Erythroblast (primary cell): Measurements from ENCODE around the gene DZANK1.
"Not testable (repeated sequence)": the region's sequence is repeated elsewhere in the genome, so short reads cannot be mapped to it uniquely, and the experiment has no call there.

Experiments
- DNase-seq, 2 experiments: peaks; one replicate each; lab custom pipeline; 2025; lab: John Stamatoyannopoulos, UW
- GATA1 ChIP-seq: IDR thresholded peaks from 2 replicates; pipeline ENCODE4 v1.6.1; 2011; ENCODE audit warnings: low read depth, mild to moderate bottlenecking, control low read depth, low read length, moderate library complexity
- POLR2A ChIP-seq: IDR thresholded peaks from 2 replicates; pipeline ENCODE4 v1.6.1; 2011; ENCODE audit warnings: mild to moderate bottlenecking, low read length

Gene DZANK1

DNA sequence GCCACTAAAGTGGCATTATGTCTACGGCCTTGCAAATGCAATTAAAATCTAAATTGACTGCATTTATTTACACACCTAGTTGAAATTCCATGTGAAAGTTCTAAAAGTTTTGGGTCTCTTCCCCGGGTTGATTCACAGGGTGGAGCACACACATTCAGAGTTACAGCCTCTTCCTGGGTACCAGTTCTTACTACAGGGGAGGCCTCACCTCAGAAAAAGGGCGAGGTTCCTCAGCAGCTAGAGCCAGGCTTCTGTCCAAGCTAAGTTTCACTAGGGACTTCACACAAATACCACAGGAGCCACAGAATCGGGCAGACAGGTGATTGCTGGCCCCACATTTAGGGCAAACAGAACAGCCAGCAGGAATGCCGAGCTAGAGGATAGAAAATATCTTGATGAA is 52.7 kb downstream of the DZANK1 start:
- no peak for DNase-seq
- TF ChIP-seq POLR2A, result no peak
- no peak for TF ChIP-seq GATA1

DNA sequence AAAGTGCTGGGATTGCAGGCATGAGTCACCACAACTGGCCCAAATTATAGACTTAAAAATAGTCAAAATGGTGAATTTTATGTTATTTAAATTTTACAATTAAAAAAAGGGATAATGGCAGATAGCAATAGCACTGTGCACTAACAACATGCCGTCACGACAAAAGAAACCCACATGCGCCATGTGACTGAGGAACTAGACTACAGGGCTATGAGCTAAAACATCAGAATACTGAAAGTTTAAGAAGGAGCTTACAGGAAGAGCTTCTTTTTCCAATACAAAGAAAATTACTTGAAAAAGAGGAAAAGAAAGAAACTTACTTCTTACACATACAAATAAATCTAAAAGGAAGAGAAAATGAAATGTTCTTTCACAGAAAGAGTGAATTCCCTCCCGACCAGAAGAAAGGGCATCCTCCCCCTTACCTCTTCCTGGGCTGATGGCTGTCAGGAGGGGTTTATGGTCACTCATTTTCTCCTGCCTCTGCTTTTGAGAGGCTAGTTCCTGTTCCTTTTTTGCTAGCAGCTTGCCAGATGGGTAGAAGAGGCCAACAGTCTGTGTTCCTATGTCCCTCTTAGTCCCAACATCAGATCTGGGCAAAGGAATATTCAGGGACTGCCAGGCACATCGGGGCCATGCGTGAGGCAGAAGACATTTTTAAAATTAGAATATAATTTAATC is 54.5 kb downstream of the DZANK1 start:
- TF ChIP-seq POLR2A, result no peak
- TF ChIP-seq GATA1, result no peak
- DNase-seq, result no peak

DNA sequence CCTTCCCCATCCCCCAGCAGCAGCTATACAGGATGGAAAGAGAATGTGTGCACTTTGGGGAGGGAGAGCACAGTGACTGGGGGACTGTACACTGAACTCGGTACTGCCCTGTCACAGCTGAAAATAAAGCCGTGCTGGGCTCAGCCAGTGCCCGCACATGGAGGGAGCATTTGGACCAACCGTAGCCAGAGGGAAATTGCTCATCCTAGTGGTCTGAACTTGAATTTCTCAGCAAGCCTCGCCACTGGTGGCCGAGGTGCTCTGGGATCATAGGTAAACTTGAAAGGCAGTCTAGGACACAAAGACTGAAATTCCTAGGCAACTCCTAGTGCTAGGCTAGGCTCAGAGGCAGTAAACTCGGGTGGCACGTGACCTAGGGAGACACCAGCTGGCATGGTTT is 61.0 kb downstream of the DZANK1 start:
- DNase-seq, result no peak
- TF ChIP-seq GATA1 (no peak), POLR2A (no peak)

GRCh38 chr20:18404172-18404571 is 62.7 kb downstream of the DZANK1 start:
- no peak for TF ChIP-seq GATA1
- no peak for TF ChIP-seq POLR2A
- no peak for DNase-seq

- DNase-seq, result no peak
- TF ChIP-seq GATA1 (no peak), POLR2A (no peak)
Measured at GRCh38 chr20:18403269-18403668, 63.6 kb downstream of the DZANK1 start.

DNA sequence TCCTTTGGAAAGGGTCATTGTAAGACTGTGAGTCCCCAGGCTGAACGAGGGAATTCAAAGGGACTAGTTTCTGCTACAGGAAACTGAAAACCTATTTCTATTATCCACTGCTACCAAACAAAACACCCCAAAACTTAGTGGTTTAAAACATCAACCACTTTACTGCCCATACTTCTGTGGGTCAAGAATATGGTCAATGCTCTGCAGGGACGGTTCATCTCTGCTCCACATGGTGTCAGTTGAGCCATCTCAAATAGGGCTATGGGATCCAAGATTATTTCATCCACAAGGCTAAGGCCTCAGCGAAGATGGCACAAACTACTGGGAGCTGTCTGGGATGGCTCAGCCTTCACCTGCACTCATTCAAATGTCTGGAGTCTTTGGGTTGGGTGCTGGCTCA is 65.5 kb downstream of the DZANK1 start:
- TF ChIP-seq POLR2A (no peak), GATA1 (no peak)
- DNase-seq, result no peak

GRCh38 chr20:18400460-18400859 is 66.4 kb downstream of the DZANK1 start:
- TF ChIP-seq GATA1, result no peak
- no peak for DNase-seq

GRCh38 chr20:18398713-18399112 is 68.1 kb downstream of the DZANK1 start:
- not testable (repeated sequence) for DNase-seq

DNA sequence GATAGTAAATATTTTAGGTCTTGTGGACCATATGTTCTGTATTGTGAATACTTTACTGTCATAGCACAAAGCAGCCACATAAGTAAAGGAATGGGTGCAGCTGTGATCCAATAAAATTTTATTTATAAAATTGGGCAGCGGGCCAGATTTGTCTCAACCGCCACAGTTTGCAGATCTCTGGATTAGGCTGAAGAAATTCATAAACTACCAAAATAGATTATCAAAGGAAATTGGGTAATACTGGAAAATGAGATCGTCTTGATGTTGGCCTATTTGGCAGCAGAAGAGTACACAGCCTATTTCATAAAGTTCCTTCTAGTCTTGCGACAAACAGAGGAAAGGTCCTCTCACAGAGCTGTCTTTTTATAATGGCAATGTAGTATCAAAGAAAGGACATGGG is 69.8 kb downstream of the DZANK1 start:
- DNase-seq, result no peak
- TF ChIP-seq POLR2A (no peak), GATA1 (no peak)

DNA sequence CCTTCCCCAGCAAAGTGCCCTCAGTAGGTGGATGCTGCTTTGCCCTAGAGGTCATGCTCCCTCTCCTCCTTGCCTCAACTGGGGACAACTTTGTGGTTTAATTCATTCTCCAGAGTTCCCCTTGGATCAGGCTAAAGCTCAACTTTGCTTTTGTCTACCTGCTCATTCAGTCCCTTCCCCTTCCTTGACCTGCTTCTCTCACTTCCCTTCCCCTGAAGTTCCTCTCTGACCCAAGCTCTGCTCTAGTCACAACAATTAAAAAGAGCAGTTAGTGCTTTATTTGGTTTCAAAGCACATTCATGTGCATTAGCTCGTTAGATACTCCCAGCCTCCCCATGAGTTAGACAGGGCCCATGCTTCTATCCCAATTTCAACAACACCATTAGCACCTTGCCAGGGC is 71.3 kb downstream of the DZANK1 start:
- no peak for TF ChIP-seq POLR2A
- no peak for TF ChIP-seq GATA1
- no peak for DNase-seq

DNA sequence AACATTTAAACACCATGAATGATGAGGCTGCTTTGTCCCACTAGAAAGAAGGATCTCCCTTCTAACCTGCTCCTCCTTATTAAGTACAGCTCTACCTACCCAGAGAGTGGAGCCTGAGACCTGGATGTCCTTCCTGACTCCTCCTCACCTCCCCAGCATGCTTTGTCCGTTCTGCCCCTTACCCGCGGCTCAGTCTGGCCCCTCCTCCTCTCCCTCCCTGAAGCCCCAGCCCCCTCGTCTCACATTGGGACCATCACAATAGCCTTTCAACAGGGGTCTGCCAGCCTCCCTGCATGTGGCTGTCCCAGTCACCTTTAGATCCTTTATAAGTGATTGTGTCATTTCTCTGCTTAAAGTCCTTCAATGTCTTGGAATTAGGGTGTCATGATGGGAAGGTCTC is 72.5 kb downstream of the DZANK1 start:
- DNase-seq, result no peak
- TF ChIP-seq GATA1 (no peak), POLR2A (no peak)

DNA sequence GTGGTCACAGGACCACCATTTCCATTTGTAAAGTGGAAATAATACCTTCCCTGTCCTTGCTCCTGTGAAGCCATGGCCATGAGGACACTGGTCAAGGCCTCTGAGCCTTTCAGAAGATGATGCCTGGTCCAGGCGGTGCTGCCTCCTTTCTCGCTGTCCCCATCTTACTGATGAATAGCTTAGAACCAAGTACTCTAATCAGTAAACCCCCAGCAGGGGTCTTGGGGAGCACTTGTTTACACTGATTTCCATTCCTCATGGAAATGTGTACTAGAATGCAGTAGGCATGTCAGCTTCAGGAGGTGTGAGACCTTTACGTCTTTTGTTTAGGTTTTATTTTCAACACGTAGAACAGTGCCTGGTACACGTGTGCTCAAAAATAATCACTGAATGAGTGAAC is 75.1 kb downstream of the DZANK1 start:
- DNase-seq, result no peak
- no peak for TF ChIP-seq GATA1
- no peak for TF ChIP-seq POLR2A

DNA sequence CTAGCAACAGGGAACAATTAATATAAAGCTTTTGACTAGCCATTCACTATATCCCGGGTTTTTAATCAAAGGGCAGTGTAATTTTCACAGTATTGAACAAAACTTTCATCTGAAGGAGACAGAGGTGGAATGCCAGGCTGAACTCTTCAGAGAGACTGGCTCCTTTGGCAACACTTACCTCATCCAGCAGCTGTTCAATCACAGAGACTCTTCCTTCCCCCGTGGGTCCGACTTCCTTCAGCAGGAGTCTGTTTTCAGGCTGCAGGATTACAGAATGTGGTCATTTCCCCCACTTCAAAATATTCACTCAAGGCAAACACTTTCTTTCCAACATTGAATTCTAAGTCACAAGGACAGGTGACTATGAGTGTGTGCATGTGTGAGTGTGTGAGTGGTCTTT is 76.6 kb downstream of the DZANK1 start:
- TF ChIP-seq POLR2A (no peak), GATA1 (no peak)
- no peak for DNase-seq

- DNase-seq, result no peak
- TF ChIP-seq GATA1, result no peak
Measured at GRCh38 chr20:18388860-18389259, 78.0 kb downstream of the DZANK1 start.

DNA sequence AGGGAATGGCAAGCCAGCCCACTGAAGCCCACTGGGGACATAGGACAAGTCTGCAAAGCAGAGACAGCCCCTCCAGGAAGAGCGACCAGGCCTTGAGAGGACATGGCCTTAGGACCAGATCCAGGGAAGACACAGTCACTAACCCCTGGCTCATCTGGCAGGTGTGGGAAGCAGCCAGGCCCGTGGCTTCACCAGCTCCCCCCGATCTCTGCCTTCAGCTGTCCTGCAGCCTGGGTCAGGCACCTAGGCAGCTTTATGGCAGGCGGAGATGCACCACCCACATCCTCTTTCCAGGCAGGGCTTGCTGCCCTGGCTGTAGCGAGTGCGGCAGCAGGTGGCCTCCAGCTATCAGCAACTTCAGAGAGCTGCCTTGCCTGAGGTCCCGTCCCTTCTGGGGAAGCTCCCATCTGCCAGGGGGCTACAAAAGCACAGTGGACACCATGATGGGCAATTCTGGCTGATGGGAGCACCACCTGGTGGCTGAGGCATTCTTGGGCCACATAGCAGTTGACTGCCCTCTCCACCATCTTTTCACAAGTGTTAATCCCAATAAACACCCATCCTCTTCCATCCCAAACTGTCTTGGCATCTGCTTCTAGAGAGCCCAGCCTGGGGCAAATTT is 85.8 kb downstream of the DZANK1 start:
- TF ChIP-seq GATA1 (no peak), POLR2A (no peak)
- no peak for DNase-seq
